H9 (cell line): Measurements from ENCODE around the gene CDK2AP2. TPM values are rescaled to one million over a fixed set of nuclear protein-coding genes. Genes with fewer than 3 reads are reported as not detected.

ENCODE experiments used
- DNase-seq: peaks from one replicate; pipeline ENCODE4 v3.0.0-alpha.2; 2017
- H2AFZ ChIP-seq: one replicate; pipeline ENCODE4 v1.6.1; 2013; ENCODE audit warnings: mild to moderate bottlenecking, low read length, control low read depth, moderate library complexity
- H2AK5ac ChIP-seq: 2 replicates; pipeline ENCODE4 v1.6.1; 2013; ENCODE audit warnings: low read length, control low read depth, mixed read lengths; ENCODE audit not compliant: insufficient read length
- H2BK120ac ChIP-seq: one replicate; pipeline ENCODE4 v1.6.1; 2013; ENCODE audit warnings: low read depth, mild to moderate bottlenecking, low read length, control low read depth, inconsistent platforms; ENCODE audit not compliant: poor library complexity, severe bottlenecking
- H2BK12ac ChIP-seq: 2 replicates; pipeline ENCODE4 v1.6.1; 2013; ENCODE audit warnings: low read length, control low read depth, mixed read lengths, low read depth; ENCODE audit not compliant: insufficient read length
- H2BK15ac ChIP-seq: 2 replicates; pipeline ENCODE4 v1.6.1; 2013; ENCODE audit warnings: low read depth, low read length, control low read depth
- H2BK20ac ChIP-seq: one replicate; pipeline ENCODE4 v1.6.1; 2013; ENCODE audit warnings: low read depth, mild to moderate bottlenecking, low read length, control low read depth, inconsistent platforms; ENCODE audit not compliant: poor library complexity, severe bottlenecking
- H2BK5ac ChIP-seq: 2 replicates; pipeline ENCODE4 v1.6.1; 2013; ENCODE audit warnings: low read length, control low read depth, mixed read lengths; ENCODE audit not compliant: insufficient read length
- H3K14ac ChIP-seq: 2 replicates; pipeline ENCODE4 v1.6.1; 2013; ENCODE audit warnings: low read length, control low read depth; ENCODE audit not compliant: insufficient read depth
- H3K18ac ChIP-seq: 2 replicates; pipeline ENCODE4 v1.6.1; 2013; ENCODE audit warnings: low read depth, mild to moderate bottlenecking, mixed read lengths, low read length, control low read depth; ENCODE audit not compliant: insufficient read length
- H3K23ac ChIP-seq: 2 replicates; pipeline ENCODE4 v1.6.1; 2013; ENCODE audit warnings: low read length, control low read depth, mixed read lengths, low read depth; ENCODE audit not compliant: insufficient read length
- H3K23me2 ChIP-seq: 2 replicates; pipeline ENCODE4 v1.6.1; 2013; ENCODE audit warnings: low read depth, mild to moderate bottlenecking, mixed read lengths, low read length, control low read depth; ENCODE audit not compliant: insufficient read length, poor library complexity, severe bottlenecking
- H3K27ac ChIP-seq: 2 replicates; pipeline ENCODE4 v1.5.1; 2013; ENCODE audit warnings: low read length, control low read depth, mixed read lengths, low read depth; ENCODE audit not compliant: insufficient read length
- H3K27me3 ChIP-seq: 2 replicates; pipeline ENCODE4 v1.6.1; 2013; ENCODE audit warnings: low read length, control low read depth, inconsistent platforms; ENCODE audit not compliant: insufficient read depth
- H3K4ac ChIP-seq: 2 replicates; pipeline ENCODE4 v1.6.1; 2013; ENCODE audit warnings: low read depth, mild to moderate bottlenecking, control low read depth, inconsistent platforms, low read length, moderate library complexity
- H3K4me1 ChIP-seq: 2 replicates; pipeline ENCODE4 v1.6.1; 2013; ENCODE audit warnings: low read length, control low read depth, inconsistent platforms; ENCODE audit not compliant: insufficient read depth
- H3K4me2 ChIP-seq: 2 replicates; pipeline ENCODE4 v1.6.1; 2013; ENCODE audit warnings: low read length, control low read depth, mixed read lengths; ENCODE audit not compliant: insufficient read length, insufficient read depth
- H3K56ac ChIP-seq: 2 replicates; pipeline ENCODE4 v1.6.1; 2013; ENCODE audit warnings: low read depth, mild to moderate bottlenecking, mixed read lengths, low read length, control low read depth; ENCODE audit not compliant: insufficient read length
- H3K79me1 ChIP-seq: 2 replicates; pipeline ENCODE4 v1.6.1; 2013; ENCODE audit warnings: low read depth, mild to moderate bottlenecking, moderate library complexity, low read length, control low read depth, inconsistent platforms; ENCODE audit not compliant: insufficient read depth, poor library complexity, severe bottlenecking
- H3K79me2 ChIP-seq: 2 replicates; pipeline ENCODE4 v1.6.1; 2013; ENCODE audit warnings: low read length, control low read depth, inconsistent platforms; ENCODE audit not compliant: insufficient read depth
- H3K9ac ChIP-seq: 2 replicates; pipeline ENCODE4 v1.6.1; 2013; ENCODE audit warnings: low read length, control low read depth, mixed read lengths; ENCODE audit not compliant: insufficient read length; ENCODE audit errors: extremely low read depth
- H3K9me3 ChIP-seq: one replicate; pipeline ENCODE4 v1.6.1; 2013; ENCODE audit warnings: low read depth, low read length, inconsistent platforms; ENCODE audit not compliant: control insufficient read depth
- H3T11ph ChIP-seq: one replicate; pipeline ENCODE4 v1.6.1; 2013; ENCODE audit warnings: mild to moderate bottlenecking, low read length, control low read depth, inconsistent platforms
- H4K20me1 ChIP-seq: one replicate; pipeline ENCODE4 v1.6.1; 2013; ENCODE audit not compliant: control insufficient read depth, insufficient read length, insufficient read depth
- H4K5ac ChIP-seq: 2 replicates; pipeline ENCODE4 v1.6.1; 2013; ENCODE audit warnings: low read depth, mild to moderate bottlenecking, mixed read lengths, low read length, control low read depth; ENCODE audit not compliant: insufficient read length
- H4K8ac ChIP-seq: replicated peaks from 2 replicates; pipeline ENCODE4 v1.6.1; 2013; ENCODE audit warnings: low read length, control low read depth, mixed read lengths, low read depth; ENCODE audit not compliant: insufficient read length
- H4K91ac ChIP-seq: 2 replicates; pipeline ENCODE4 v1.6.1; 2013; ENCODE audit warnings: low read depth, mild to moderate bottlenecking, moderate library complexity, mixed read lengths, low read length, control low read depth; ENCODE audit not compliant: insufficient read length
- H3K27ac Mint-ChIP-seq, 3 experiments: 2 replicates in 2 of 3; 3 replicates in 1 of 3; pipeline ENCODE4 v1.8.0; 2020 to 2021; ENCODE audit warnings: mixed read lengths in 3 of 3, mild to moderate bottlenecking in 1 of 3, moderate library complexity in 1 of 3
- H3K27me3 Mint-ChIP-seq: 2 replicates; pipeline ENCODE4 v1.8.0; 2021; ENCODE audit warnings: low read depth, mild to moderate bottlenecking, moderate library complexity, mixed read lengths
- H3K36me3 Mint-ChIP-seq, 3 experiments: 2 replicates in 2 of 3; 3 replicates in 1 of 3; pipeline ENCODE4 v1.8.0; 2020 to 2021; ENCODE audit warnings: low read depth in 3 of 3, mixed read lengths in 3 of 3; ENCODE audit not compliant: insufficient read depth in 1 of 3
- H3K4me1 Mint-ChIP-seq, 2 experiments: 2 replicates each; pipeline ENCODE4 v1.8.0; 2020; ENCODE audit warnings: mixed read lengths in 2 of 2
- H3K4me3 Mint-ChIP-seq, 2 experiments: 2 replicates in 1 of 2; 3 replicates in 1 of 2; pipeline ENCODE4 v1.8.0; 2020 to 2021; ENCODE audit warnings: mild to moderate bottlenecking in 2 of 2, mixed read lengths in 2 of 2, moderate library complexity in 1 of 2
- H3K9me3 Mint-ChIP-seq, 2 experiments: 2 replicates in 1 of 2; 3 replicates in 1 of 2; pipeline ENCODE4 v1.8.0; 2020; ENCODE audit warnings: mild to moderate bottlenecking in 2 of 2, mixed read lengths in 2 of 2, moderate library complexity in 1 of 2
- CTCF ChIP-seq: fragments of 200-600 bp; sonication (generic); conservative IDR thresholded peaks from 3 replicates; pipeline ENCODE4 v1.8.0; 2021; ENCODE audit warnings: antibody characterized with exemption, mild to moderate bottlenecking
- WGBS: extraction: QIAGEN DNeasy Blood & Tissue Kit; methylation state at CpG from one replicate; pipeline ENCODE4 v1.1.7; 2013; ENCODE audit warnings: missing lambda C conversion rate, low lambda C conversion rate, mixed read lengths; ENCODE audit not compliant: insufficient read length; ENCODE audit errors: extremely low coverage; 5-methylcytosine and 5-hydroxymethylcytosine counted together
- total RNA-seq: library from RNA; stranded (reverse); gene quantifications from 2 replicates; pipeline ENCODE4 v1.2.1, GENCODE V29; 2021

CDK2AP2 gene
- total RNA-seq, 1 experiment from 2014 or later: 36.1 TPM

GRCh38 chr11:67499808-67500483, 8.0 kb downstream of the CDK2AP2 start:
- Histone ChIP-seq H3K14ac (no peak overlapping the region), H3K4me1 (no peaks in the 10 kb centered on the region), H3K79me2 (no peaks in the 10 kb centered on the region), H2BK120ac (no peak overlapping the region), H3K4me2 (no peak overlapping the region), H3K23ac (no peak overlapping the region), H3K56ac (no peak overlapping the region), H4K5ac (no peak overlapping the region), H4K20me1 (no peaks in the 10 kb centered on the region), H2AK5ac (no peak overlapping the region), H3T11ph (no peak overlapping the region), H3K79me1 (no peaks in the 10 kb centered on the region), H3K4ac (no peak overlapping the region), H3K23me2 (peaks cover 12% of the 10 kb centered on the region), H2BK15ac (no peak overlapping the region), H3K9me3 (no peaks in the 10 kb centered on the region), H4K91ac (no peak overlapping the region), H3K27me3 (no peaks in the 10 kb centered on the region), H3K27ac (no peak overlapping the region), H3K18ac (no peak overlapping the region), H2BK20ac (no peak overlapping the region), H2BK5ac (no peak overlapping the region), H2AFZ (no peak overlapping the region), H3K9ac (no peak overlapping the region), H2BK12ac (no peak overlapping the region), H4K8ac (no peak overlapping the region)
- no peak overlapping the region for H3K4me3 Mint-ChIP-seq
- peaks cover 10% of the 10 kb centered on the region for H3K27me3 Mint-ChIP-seq
- H3K27ac Mint-ChIP-seq: no peak overlapping the region
- no peaks in the 10 kb centered on the region for H3K9me3 Mint-ChIP-seq
- peaks cover 5 to 23% (median 10%) of the 10 kb centered on the region in 3 experiments for H3K36me3 Mint-ChIP-seq
- no peak for TF ChIP-seq CTCF
- no CpG with 5 or more reads among the region's 26 CpGs for WGBS
- H3K4me1 Mint-ChIP-seq: peaks cover 0 to 9% of the 10 kb centered on the region in 2 experiments; a peak in 2 of 4 replicates
- DNase-seq: no peak
